ENCODE results near the gene GPR31. TPM values are rescaled to one million over a fixed set of nuclear protein-coding genes. Genes with fewer than 3 reads are reported as not detected.

The GPR31 gene
- total RNA-seq, 1 experiment from 2014 or later: not detected

- Histone ChIP-seq H2BK12ac (ENCODE audit: insufficient read length, low read depth, low read length) (no peak overlapping the region), H3K4me2 (ENCODE audit: insufficient read depth, insufficient read length, low read length) (no peak overlapping the region), H3K27ac (ENCODE audit: insufficient read length, low read depth, low read length) (no peak overlapping the region), H3K56ac (ENCODE audit: insufficient read length, low read depth, low read length) (no peak overlapping the region), H3K9me3 (ENCODE audit: control insufficient read depth, low read depth, low read length) (no peaks in the 10 kb centered on the region), H3K23ac (ENCODE audit: insufficient read length, low read depth, low read length) (no peak overlapping the region), H4K8ac (replicated peaks; ENCODE audit: insufficient read length, low read depth, low read length) (no peak overlapping the region), H4K91ac (ENCODE audit: insufficient read length, low read depth, low read length) (no peak overlapping the region), H2AK5ac (ENCODE audit: insufficient read length, low read length) (no peak overlapping the region), H3K79me2 (ENCODE audit: insufficient read depth, low read length) (no peaks in the 10 kb centered on the region), H2BK20ac (ENCODE audit: low read depth, low read length, poor library complexity, severe bottlenecking) (no peak overlapping the region), H4K20me1 (ENCODE audit: control insufficient read depth, insufficient read depth, insufficient read length) (no peaks in the 10 kb centered on the region), H3K9ac (ENCODE audit: extremely low read depth, insufficient read length, low read length) (no peak overlapping the region), H2BK120ac (ENCODE audit: low read depth, low read length, poor library complexity, severe bottlenecking) (no peak overlapping the region), H2BK5ac (ENCODE audit: insufficient read length, low read length) (no peak overlapping the region), H2BK15ac (ENCODE audit: low read depth, low read length) (no peak overlapping the region), H4K5ac (ENCODE audit: insufficient read length, low read depth, low read length) (no peak overlapping the region), H3K14ac (ENCODE audit: insufficient read depth, low read length) (no peak overlapping the region), H3K23me2 (ENCODE audit: insufficient read length, low read depth, low read length, poor library complexity, severe bottlenecking) (no peaks in the 10 kb centered on the region), H3K18ac (ENCODE audit: insufficient read length, low read depth, low read length) (no peak overlapping the region), H3K79me1 (ENCODE audit: insufficient read depth, low read depth, low read length, poor library complexity, severe bottlenecking) (no peaks in the 10 kb centered on the region), H3K4me1 (ENCODE audit: insufficient read depth, low read length) (no peaks in the 10 kb centered on the region), H2AFZ (ENCODE audit: low read length) (no peak overlapping the region), H3K27me3 (ENCODE audit: insufficient read depth, low read length) (no peaks in the 10 kb centered on the region), H3K4ac (ENCODE audit: low read depth, low read length) (no peak overlapping the region), H3T11ph (ENCODE audit: low read length) (no peak overlapping the region)
- Mint-ChIP-seq H3K4me1 (peaks cover 0 to 9% of the 10 kb centered on the region in 2 experiments; a peak in 2 of 4 replicates), H3K27ac (no peak overlapping the region), H3K4me3 (no peak overlapping the region), H3K9me3 (no peaks in the 10 kb centered on the region; a peak in 1 of 5 replicates), H3K36me3 (ENCODE audit: insufficient read depth in 1 of 3, low read depth in 3 of 3) (no peaks in the 10 kb centered on the region), H3K27me3 (ENCODE audit: low read depth) (peaks cover 1% of the 10 kb centered on the region)
- no peak for DNase-seq
- no peak for TF ChIP-seq CTCF (conservative IDR thresholded peaks at IDR 0.05)
- WGBS (ENCODE audit: extremely low coverage, insufficient read length, low lambda C conversion rate): no CpG with 5 or more reads among the region's 6 CpGs
Measured at GRCh38 chr6:167130008-167130677, 27.6 kb downstream of the GPR31 start.

Measured in H9 (cell line).